Hepatocyte (in vitro differentiated cells): Measurements from ENCODE around the gene SLC35B3.

Source experiments
- CTCF ChIP-seq: fragments of 200-600 bp; sonication (generic); IDR thresholded peaks from 2 replicates; pipeline ENCODE4 v1.5.1; 2016; ENCODE audit warnings: antibody characterized with exemption, mild to moderate bottlenecking; ENCODE audit not compliant: poor library complexity
- EZH2 ChIP-seq: fragments of 200-600 bp; sonication (generic); IDR thresholded peaks from 2 replicates; pipeline ENCODE4 v1.6.1; 2016; ENCODE audit warnings: antibody characterized with exemption, mild to moderate bottlenecking, borderline replicate concordance

DNA sequence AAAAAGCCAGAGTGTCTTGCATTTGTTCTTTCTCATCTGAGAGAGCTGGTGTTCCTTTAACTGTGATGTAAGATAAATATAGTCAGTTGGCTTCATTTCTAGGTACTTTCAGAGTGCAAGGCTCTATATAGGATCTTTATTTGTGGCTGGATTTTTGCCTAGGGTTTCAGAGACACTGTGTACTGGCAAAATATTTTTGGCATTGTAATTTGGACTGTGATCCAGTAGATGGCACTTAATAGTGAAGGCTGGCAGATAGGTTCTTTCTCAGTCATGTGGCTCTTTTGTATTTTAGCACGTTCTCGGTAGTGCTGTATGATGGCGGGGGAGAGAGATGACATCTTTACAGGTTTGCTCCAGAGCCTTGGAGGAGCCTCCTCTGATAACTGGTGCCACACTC is 26.8 kb upstream of the SLC35B3 start:
- TF ChIP-seq EZH2 (no peak), CTCF (no peak)
